ENCODE measurements around the gene CFAP69. TPM values are rescaled to one million over a fixed set of nuclear protein-coding genes. Genes with fewer than 3 reads are reported as not detected.

CFAP69 gene
- total and polyA plus RNA-seq, 2 of the 8 experiments (the other 6 are each of a cell fraction or from before 2014, with no cell fraction given) = 1.00 to 3.8 TPM

- Histone ChIP-seq H2AFZ (ENCODE audit: low read length) (0 out of 2 replicates have a peak overlapping the region, but pooled peaks have one; percentile 18), H3K27ac (ENCODE audit: low read depth, low read length) (no peak overlapping the region), H3K79me2 (ENCODE audit: control insufficient read depth in 1 of 2, insufficient read depth in 2 of 2, low read length in 2 of 2) (peaks cover 0 to 47% of the 10 kb centered on the region in 2 experiments; a peak in 3 of 4 replicates), H3K18ac (ENCODE audit: extremely low read depth, low read length) (peak overlapping the region; percentile 49), H2BK120ac (replicated peaks; ENCODE audit: low read depth, low read length) (peak overlapping the region; percentile 5), H3K56ac (replicated peaks; ENCODE audit: insufficient read length, low read depth, low read length) (peak overlapping the region; percentile 42), H3K79me1 (ENCODE audit: low read depth, low read length) (no peaks in the 10 kb centered on the region), H3K4ac (replicated peaks; ENCODE audit: insufficient read length, low read depth, low read length) (peak overlapping the region; percentile 15), H2BK15ac (ENCODE audit: low read length) (peak overlapping the region; percentile 34; the same call in 1 of the 2 replicates), H4K20me1 (replicated peaks in 1 of 2; ENCODE audit: control insufficient read depth in 1 of 2, insufficient read depth in 2 of 2, low read length in 2 of 2) (no peaks in the 10 kb centered on the region), H3K14ac (ENCODE audit: insufficient read length) (no peak overlapping the region), H2BK12ac (ENCODE audit: low read depth, low read length) (peak overlapping the region; percentile 32), H3K4me2 (ENCODE audit: insufficient read depth in 1 of 2, low read depth in 2 of 2, low read length in 2 of 2) (peak overlapping the region; percentile 97 to 98), H3K4me3 (ENCODE audit: extremely low read depth in 1 of 4, insufficient read depth in 2 of 4, low read depth in 3 of 4, low read length in 4 of 4) (peak overlapping the region; percentile 80 to 98 (median 88)), H2BK5ac (ENCODE audit: low read depth, low read length) (peak overlapping the region; percentile 62; the same call in 1 of the 2 replicates), H3K9ac (replicated peaks in 1 of 4; ENCODE audit: extremely low read depth in 1 of 4, low read depth in 3 of 4, low read length in 3 of 4) (peak overlapping the region; percentile 62 to 84 (median 72)), H3K9me3 (ENCODE audit: insufficient read depth in 2 of 2, low read depth in 1 of 2, low read length in 1 of 2) (no peaks in the 10 kb centered on the region), H3K23ac (ENCODE audit: insufficient read length) (no peak overlapping the region), H2AK5ac (ENCODE audit: low read depth, low read length) (no peak overlapping the region), H3K4me1 (replicated peaks in 1 of 4; ENCODE audit: control insufficient read depth in 3 of 4, insufficient read depth in 4 of 4, low read length in 3 of 4) (peaks cover 5 to 21% (median 12%) of the 10 kb centered on the region in 4 experiments; a peak in 6 of 7 replicates), H4K5ac (ENCODE audit: insufficient read length, low read depth, low read length) (peak overlapping the region; percentile 54), H3K23me2 (ENCODE audit: low read depth, low read length) (peaks cover 13% of the 10 kb centered on the region), H3K36me3 (ENCODE audit: control insufficient read depth in 2 of 4, insufficient read depth in 4 of 4, low read length in 3 of 4) (peaks cover 0 to 2% (median 0%) of the 10 kb centered on the region in 4 experiments; a peak in 3 of 8 replicates), H2BK20ac (ENCODE audit: low read length) (0 out of 2 replicates have a peak overlapping the region, but pooled peaks have one; percentile 11), H4K91ac (replicated peaks; ENCODE audit: insufficient read length, low read length) (peak overlapping the region; percentile 2), H4K8ac (ENCODE audit: extremely low read depth, insufficient read depth, low read length) (peak overlapping the region; percentile 95; the same call in 1 of the 2 replicates), H3K27me3 (replicated peaks in 1 of 4; ENCODE audit: control insufficient read depth in 3 of 4, extremely low read depth in 1 of 4, insufficient read depth in 3 of 4, low read length in 3 of 4) (no peaks in the 10 kb centered on the region)
- no peak for TF ChIP-seq RNF2 (IDR thresholded peaks at IDR 0.05; ENCODE audit: borderline replicate concordance, low read depth, low read length, missing control alignments, poor library complexity, severe bottlenecking)
- TF ChIP-seq FOSL1 (IDR thresholded peaks at IDR 0.05; ENCODE audit: insufficient read depth, low read depth, low read length) = no peak
- peak; percentile 10 for TF ChIP-seq KDM4A (IDR thresholded peaks at IDR 0.05; ENCODE audit: low read depth, low read length, severe bottlenecking)
- no peak for TF ChIP-seq USF2 (IDR thresholded peaks at IDR 0.05; ENCODE audit: low read length)
- no peak for TF ChIP-seq PHF8 (conservative IDR thresholded peaks at IDR 0.05; ENCODE audit: low read depth, low read length)
- FAIRE-seq = no peak
- ChIA-PET POLR2A (ENCODE audit: partially characterized antibody) (interaction anchor here (1.1 to 5.4 kb wide), 6 partner anchors 12 to 191 kb away, joined by 3 to 48 read pairs (median 6); partner anchors contain the start of gene CLDN12), CTCF (ENCODE audit: partially characterized antibody) (interaction anchor here (0.5 to 2.7 kb wide), 13 partner anchors 11 to 200 kb away, joined by 3 to 13 read pairs (median 4); partner anchors contain the start of gene STEAP1)
- no peak for DNase-seq (ENCODE audit: low read depth in 1 of 2, low spot score in 2 of 2)
- WGBS, 2 experiments (ENCODE audit: extremely low coverage in 1 of 2, insufficient coverage in 1 of 2, insufficient read length in 1 of 2, insufficient replicate concordance in 2 of 2, low coverage in 1 of 2, low lambda C conversion rate in 2 of 2, missing lambda C conversion rate in 1 of 2) = 0% methylated on average over 6 of the region's 6 CpGs; no CpG with 5 or more reads in 1 of the 2 experiments
Measured at GRCh38 chr7:90212149-90212495, 32.9 kb upstream of the CFAP69 start.
